Panc1 (cell line): Measurements from ENCODE around the gene MTAP. TPM values are rescaled to one million over a fixed set of nuclear protein-coding genes. Genes with fewer than 3 reads are reported as not detected.

Source experiments
- ATAC-seq: fragments of 200-7000 bp; cut with Tn5 transposase; 2 replicates; pipeline ENCODE4 v1.9.1; 2020; ENCODE audit warnings: mild to moderate bottlenecking, moderate library complexity
- BruUV-seq: library from RNA; stranded (reverse); fragments of 400-500 nt; replicated peaks from 2 replicates; lab custom pipeline; 2021; lab: Mats Ljungman, UMichigan
- CTCF ChIA-PET: fragments of 300-600 bp; sonication (Branson Sonifier 250); formaldehyde crosslinking; loops from one replicate; lab custom pipeline; 2022; ENCODE audit warnings: antibody characterized with exemption; lab: Charles Lee
- POLR2A ChIA-PET: fragments of 300-600 bp; sonication (Branson Sonifier 250); formaldehyde crosslinking; loops from one replicate; lab custom pipeline; 2022; ENCODE audit warnings: antibody characterized with exemption; lab: Charles Lee
- DNase-seq: peaks from one replicate; pipeline ENCODE4 v3.0.0-alpha.2; 2010; ENCODE audit warnings: low read depth, low spot score
- H3K27ac ChIP-seq: 2 replicates; pipeline ENCODE4 v1.5.1; 2011; ENCODE audit warnings: mild to moderate bottlenecking, low read length, inconsistent platforms
- H3K27me3 ChIP-seq: fragments of 200-500 bp; sonication (Bioruptor generic); 2 replicates; pipeline ENCODE4 v1.6.0; 2014; ENCODE audit warnings: low read length, inconsistent platforms; ENCODE audit not compliant: control insufficient read depth, insufficient read depth
- H3K36me3 ChIP-seq: fragments of 200-500 bp; sonication (Bioruptor generic); 2 replicates; pipeline ENCODE4 v1.5.1; 2014; ENCODE audit warnings: inconsistent platforms, mild to moderate bottlenecking, low read length, moderate library complexity; ENCODE audit not compliant: control insufficient read depth, insufficient read depth
- H3K4me1 ChIP-seq: 2 replicates; pipeline ENCODE4 v1.5.1; 2011; ENCODE audit warnings: inconsistent platforms, mild to moderate bottlenecking, low read length, moderate library complexity; ENCODE audit not compliant: control insufficient read depth, insufficient read depth
- H3K4me3 ChIP-seq, 2 experiments: 2 replicates each; pipeline ENCODE4 v1.5.1; 2011 to 2012; ENCODE audit warnings: low read depth in 2 of 2, low read length in 2 of 2, mild to moderate bottlenecking in 2 of 2, inconsistent platforms in 1 of 2, moderate library complexity in 1 of 2
- H3K9me3 ChIP-seq: fragments of 200-500 bp; sonication (Bioruptor generic); 2 replicates; pipeline ENCODE4 v1.5.1; 2014; ENCODE audit warnings: low read depth, mild to moderate bottlenecking, inconsistent platforms, low read length, moderate library complexity; ENCODE audit not compliant: control insufficient read depth, insufficient read depth
- CTCF ChIP-seq: fragments of 450-650 bp; IDR thresholded peaks from 2 replicates; pipeline ENCODE4 v1.5.1; 2017; ENCODE audit warnings: mild to moderate bottlenecking
- POLR2AphosphoS5 ChIP-seq: IDR thresholded peaks from 2 replicates; pipeline ENCODE4 v1.6.1; 2012; ENCODE audit warnings: mild to moderate bottlenecking, low read depth, low read length, moderate library complexity
- REST ChIP-seq, 2 experiments: IDR thresholded peaks; 2 replicates each; pipeline ENCODE4 v1.6.1; 2011 to 2012; ENCODE audit warnings: low read depth in 2 of 2, control low read depth in 1 of 2, low read length in 1 of 2, mild to moderate bottlenecking in 1 of 2, moderate library complexity in 1 of 2; ENCODE audit not compliant: insufficient read depth in 1 of 2
- SIN3A ChIP-seq: IDR thresholded peaks from 2 replicates; pipeline ENCODE4 v1.6.1; 2012; ENCODE audit warnings: low read depth, mild to moderate bottlenecking, low read length, moderate library complexity, borderline replicate concordance; ENCODE audit not compliant: insufficient read depth
- TCF7L2 ChIP-seq: IDR thresholded peaks from 2 replicates; pipeline ENCODE4 v1.6.1; 2011; ENCODE audit warnings: mild to moderate bottlenecking, low read depth, low read length, inconsistent platforms
- in situ Hi-C: cut with HindIII; loops from 2 replicates; pipeline ENCODE4 v1.10.0; 2016; ENCODE audit warnings: low sequenced_read_pairs, low pct_unique_long_range_greater_than_20kb
- intact Hi-C: fragments of 100-400 bp; cut with micrococcal nuclease; formaldehyde crosslinking; loops from one replicate; pipeline ENCODE4 v1.10.0; 2022; ENCODE audit not compliant: unreplicated experiment
- total RNA-seq: library from RNA; stranded (reverse); gene quantifications from one replicate; pipeline ENCODE4 v1.2.1, GENCODE V29; 2021; ENCODE audit not compliant: unreplicated experiment

MTAP gene
- total RNA-seq, 1 experiment from 2014 or later = 9.6 TPM

GRCh38 chr9:21854594-21854993 is 52.2 kb downstream of the MTAP start:
- POLR2A ChIA-PET = no interaction called here
- ATAC-seq = no peak
- in situ Hi-C loops = no loop called here

GRCh38 chr9:21856301-21857094 is 54.1 kb downstream of the MTAP start:
- Histone ChIP-seq H3K36me3 (no peaks in the 10 kb centered on the region), H3K4me1 (no peaks in the 10 kb centered on the region), H3K27ac (no peak overlapping the region), H3K4me3 (no peak overlapping the region), H3K9me3 (no peaks in the 10 kb centered on the region), H3K27me3 (no peaks in the 10 kb centered on the region)
- TF ChIP-seq TCF7L2 = no peak
- no peak for TF ChIP-seq CTCF
- TF ChIP-seq POLR2AphosphoS5 = no peak
- in situ Hi-C loops (no loop called here), intact Hi-C loops (no loop called here)
- ATAC-seq (no peak), DNase-seq (no peak)
- CTCF ChIA-PET = no interaction called here
- POLR2A ChIA-PET = no interaction called here
- no TSS peak for BruUV-seq

More at GRCh38 chr9:21854594-21854993, 52.2 kb downstream of the MTAP start:
- no peaks in the 10 kb centered on the region for H3K36me3 ChIP-seq
- no TSS peak for BruUV-seq
- no peak overlapping the region for H3K4me3 ChIP-seq
- H3K27ac ChIP-seq = no peak overlapping the region
- no peak for DNase-seq
- no peak for TF ChIP-seq REST (IDR thresholded peaks at IDR 0.05; ENCODE audit: insufficient read depth in 1 of 2, low read depth in 2 of 2, low read length in 1 of 2)
- no peak for TF ChIP-seq POLR2AphosphoS5
- TF ChIP-seq TCF7L2 = no peak
- TF ChIP-seq CTCF = no peak
- no peak for TF ChIP-seq SIN3A
- no peaks in the 10 kb centered on the region for H3K9me3 ChIP-seq
- intact Hi-C loops = no loop called here
- no peaks in the 10 kb centered on the region for H3K4me1 ChIP-seq
- CTCF ChIA-PET = no interaction called here
- H3K27me3 ChIP-seq = no peaks in the 10 kb centered on the region
